Measurements from ENCODE around the gene TPCN1. TPM values are rescaled to one million over a fixed set of nuclear protein-coding genes. Genes with fewer than 3 reads are reported as not detected.

TPCN1 gene
- total RNA-seq, 4 donors from 2014 or later = 66.7 to 199 (median 112) TPM

GRCh38 chr12:113332688-113333417 lies 111.6 kb downstream of the TPCN1 start:
- H3K27ac ChIP-seq = no peak overlapping the region
- peak overlapping the region in 2 of 4 donors; percentile 64 for H3K4me3 ChIP-seq
- H3K9me3 ChIP-seq = no peaks in the 10 kb centered on the region
- TF ChIP-seq POLR2A (IDR thresholded peaks at IDR 0.05) = no peak
- TF ChIP-seq CTCF (IDR thresholded peaks at IDR 0.05) = no peak
- DNase-seq = no peak
- peaks cover 0 to 27% (median 0%) of the 10 kb centered on the region in 3 donors for H3K36me3 ChIP-seq
- H3K4me1 ChIP-seq = peaks cover 0 to 15% (median 0%) of the 10 kb centered on the region in 4 donors
- no peaks in the 10 kb centered on the region for H3K27me3 ChIP-seq

- H3K4me3 ChIP-seq = peak overlapping the region; percentile 51 to 64 (median 63)
- H3K27ac ChIP-seq = no peak overlapping the region
- TF ChIP-seq CTCF (IDR thresholded peaks at IDR 0.05) (no peak), POLR2A (IDR thresholded peaks at IDR 0.05) (no peak)
Measured at GRCh38 chr12:113333418-113333750, 112.1 kb downstream of the TPCN1 start.

GRCh38 chr12:113333877-113334785 lies 112.9 kb downstream of the TPCN1 start:
- Histone ChIP-seq H3K4me1 (peaks cover 0 to 15% (median 0%) of the 10 kb centered on the region in 4 donors), H3K27me3 (no peaks in the 10 kb centered on the region), H3K4me3 (peak overlapping the region; percentile 51 to 64 (median 63)), H3K36me3 (peaks cover 0 to 27% (median 0%) of the 10 kb centered on the region in 3 donors), H3K9me3 (no peaks in the 10 kb centered on the region), H3K27ac (peak overlapping the region; percentile 68 to 75 (median 74))
- peak in 2 of 3 donors; percentile 29 to 54 for DNase-seq
- TF ChIP-seq POLR2A (IDR thresholded peaks at IDR 0.05) = peak in 1 of 2 donors; percentile 6
- no peak for TF ChIP-seq CTCF (IDR thresholded peaks at IDR 0.05)

More at GRCh38 chr12:113333418-113333750, 112.1 kb downstream of the TPCN1 start:
- no peak for DNase-seq
- Histone ChIP-seq H3K9me3 (no peaks in the 10 kb centered on the region), H3K27me3 (no peaks in the 10 kb centered on the region), H3K36me3 (peaks cover 0 to 27% (median 0%) of the 10 kb centered on the region in 3 donors), H3K4me1 (peaks cover 0 to 15% (median 0%) of the 10 kb centered on the region in 4 donors)

GRCh38 chr12:113334786-113335539 lies 113.7 kb downstream of the TPCN1 start, which contains the start of gene SLC8B1:
Gene SLC8B1 (minus strand): TSS chr12:113335109. CDS start chr12:113332878, 2,231 bp downstream.
- peak; percentile 85 to 94 (median 94) for DNase-seq

More at GRCh38 chr12:113334786-113335539, 113.7 kb downstream of the TPCN1 start, which contains the start of gene SLC8B1:
- H3K4me3 ChIP-seq = peak within 1 kb of the TSS; percentile 51 to 64 (median 63)
- H3K27me3 ChIP-seq = no peaks in the 10 kb centered on the region
- H3K36me3 ChIP-seq = peaks cover 0 to 21% (median 0%) of the 10 kb centered on the region in 3 donors
- H3K27ac ChIP-seq = peak within 1 kb of the TSS; percentile 68 to 75 (median 74)
- peak; percentile 91 to 92 for TF ChIP-seq POLR2A (IDR thresholded peaks at IDR 0.05)
- no peak for TF ChIP-seq CTCF (IDR thresholded peaks at IDR 0.05)
- H3K9me3 ChIP-seq = no peaks in the 10 kb centered on the region
- H3K4me1 ChIP-seq = peaks cover 0 to 15% (median 0%) of the 10 kb centered on the region in 4 donors

Measured in Peyer's patch (tissue), 4 donors.